Testis (tissue), 2 donors: ENCODE measurements around the gene SFR1.

Source experiments
- CTCF ChIP-seq, 3 experiments: fragments of 450-650 bp in 2 of 3; fragments of 200-600 bp in 1 of 3; sonication (generic) in 1 of 3; IDR thresholded peaks; one replicate each; pipeline ENCODE4 v1.5.1; 2016 to 2019; ENCODE audit warnings: antibody characterized with exemption in 3 of 3, mild to moderate bottlenecking in 2 of 3, moderate library complexity in 1 of 3
- POLR2A ChIP-seq: fragments of 450-650 bp; IDR thresholded peaks from one replicate; pipeline ENCODE4 v1.6.1; 2017; ENCODE audit warnings: antibody characterized with exemption, mild to moderate bottlenecking, moderate library complexity

- TF ChIP-seq CTCF (IDR thresholded peaks at IDR 0.05) (no peak), POLR2A (no peak)
These were observed 32.4 kb upstream of the SFR1 start for GRCh38 chr10:104089621-104090020.
